HEK293 (cell line): ENCODE results near the gene SLC25A20.
A peak's percentile ranks its signal among the peaks of the same experiment; 100 is the strongest.

Experiments used
- CTCF ChIA-PET: fragments of 350-600 bp; formaldehyde crosslinking; extraction: SDS; loops from one replicate; lab custom pipeline; 2021; ENCODE audit warnings: antibody characterized with exemption; lab: Yijun Ruan, JAX
- POLR2A ChIA-PET: fragments of 300-600 bp; formaldehyde crosslinking; extraction: SDS; loops from one replicate; lab custom pipeline; 2020; ENCODE audit warnings: antibody characterized with exemption, inconsistent platforms; lab: Yijun Ruan, JAX
- H3K27ac ChIP-seq: fragments of 200-500 bp; sonication (Bioruptor generic); 2 replicates; pipeline ENCODE4 v1.5.1; 2014; ENCODE audit warnings: low read depth, low read length, control low read depth, inconsistent platforms; ENCODE audit errors: extremely low read depth
- H3K36me3 ChIP-seq, 2 experiments: fragments of 200-500 bp in 1 of 2; sonication (Bioruptor generic) in 1 of 2; 1 replicate in 1 of 2; 2 replicates in 1 of 2; pipeline ENCODE4 v1.5.1; 2014 to 2017; ENCODE audit warnings: inconsistent platforms in 2 of 2, low read length in 2 of 2; ENCODE audit not compliant: control insufficient read depth in 2 of 2, insufficient read depth in 1 of 2
- H3K4me1 ChIP-seq: fragments of 200-500 bp; sonication (Bioruptor generic); 2 replicates; pipeline ENCODE4 v1.5.1; 2014; ENCODE audit warnings: mild to moderate bottlenecking, low read length, inconsistent platforms; ENCODE audit not compliant: control insufficient read depth, insufficient read depth
- H3K4me3 ChIP-seq: 2 replicates; pipeline ENCODE4 v1.5.1; 2011; ENCODE audit warnings: low read depth, mild to moderate bottlenecking, control low read depth, low read length, moderate library complexity
- H3K9me3 ChIP-seq: fragments of 200-500 bp; sonication (Bioruptor generic); 2 replicates; pipeline ENCODE4 v1.5.1; 2014; ENCODE audit warnings: low read depth, low read length, inconsistent platforms; ENCODE audit not compliant: control insufficient read depth, insufficient read depth
- IKZF3 ChIP-seq: fragments of 450-650 bp; IDR thresholded peaks from 2 replicates; pipeline ENCODE4 v1.5.0; 2018; ENCODE audit warnings: missing biosample characterization, mild to moderate bottlenecking, missing genetic modification characterization, moderate library complexity
- MYNN ChIP-seq: fragments of 450-650 bp; formaldehyde crosslinking; IDR thresholded peaks from 2 replicates; pipeline ENCODE4 v1.5.1; 2016; ENCODE audit warnings: missing biosample characterization, missing genetic modification characterization, borderline replicate concordance
- SCRT1 ChIP-seq: fragments of 450-650 bp; formaldehyde crosslinking; IDR thresholded peaks from 2 replicates; pipeline ENCODE4 v1.5.1; 2016; ENCODE audit warnings: missing biosample characterization, missing genetic modification characterization, borderline replicate concordance
- SCRT2 ChIP-seq: fragments of 450-650 bp; formaldehyde crosslinking; IDR thresholded peaks from 2 replicates; pipeline ENCODE4 v1.5.1; 2016; ENCODE audit warnings: missing biosample characterization, missing genetic modification characterization
- WT1 ChIP-seq: fragments of 450-650 bp; formaldehyde crosslinking; IDR thresholded peaks from 2 replicates; pipeline ENCODE4 v1.5.1; 2016; ENCODE audit warnings: missing biosample characterization, missing genetic modification characterization
- ZBTB17 ChIP-seq: fragments of 450-650 bp; formaldehyde crosslinking; IDR thresholded peaks from 2 replicates; pipeline ENCODE4 v1.5.1; 2016; ENCODE audit warnings: missing biosample characterization, missing genetic modification characterization
- ZNF175 ChIP-seq: fragments of 450-650 bp; formaldehyde crosslinking; IDR thresholded peaks from 2 replicates; pipeline ENCODE4 v1.5.1; 2016; ENCODE audit warnings: missing biosample characterization, missing genetic modification characterization
- ZNF211 ChIP-seq: fragments of 450-650 bp; formaldehyde crosslinking; IDR thresholded peaks from 2 replicates; pipeline ENCODE4 v1.5.1; 2016; ENCODE audit warnings: low read depth, missing biosample characterization, missing genetic modification characterization
- ZNF239 ChIP-seq: fragments of 450-650 bp; formaldehyde crosslinking; IDR thresholded peaks from 2 replicates; pipeline ENCODE4 v1.5.1; 2016; ENCODE audit warnings: missing biosample characterization, missing genetic modification characterization
- ZNF664 ChIP-seq: fragments of 450-650 bp; formaldehyde crosslinking; IDR thresholded peaks from 2 replicates; pipeline ENCODE4 v1.5.1; 2016; ENCODE audit warnings: missing biosample characterization, missing genetic modification characterization
- ZNF785 ChIP-seq: fragments of 450-650 bp; formaldehyde crosslinking; IDR thresholded peaks from 2 replicates; pipeline ENCODE4 v1.5.1; 2016; ENCODE audit warnings: missing biosample characterization, missing genetic modification characterization
- ZNF792 ChIP-seq: fragments of 450-650 bp; formaldehyde crosslinking; IDR thresholded peaks from 2 replicates; pipeline ENCODE4 v1.5.1; 2016; ENCODE audit warnings: missing biosample characterization, missing genetic modification characterization
- ZNF843 ChIP-seq: fragments of 450-650 bp; formaldehyde crosslinking; IDR thresholded peaks from 2 replicates; pipeline ENCODE4 v1.5.1; 2016; ENCODE audit warnings: missing biosample characterization, missing genetic modification characterization
- ZSCAN16 ChIP-seq: fragments of 450-650 bp; formaldehyde crosslinking; IDR thresholded peaks from 2 replicates; pipeline ENCODE4 v1.5.1; 2016; ENCODE audit warnings: missing biosample characterization, missing genetic modification characterization
- TF ChIP-seq, protein P1 (sequence below): fragments of 450-650 bp; formaldehyde crosslinking; conservative IDR thresholded peaks from 2 replicates; pipeline ENCODE4 v1.5.1; 2016; ENCODE audit warnings: low read depth, missing biosample characterization, missing genetic modification characterization

SLC25A20 gene

DNA sequence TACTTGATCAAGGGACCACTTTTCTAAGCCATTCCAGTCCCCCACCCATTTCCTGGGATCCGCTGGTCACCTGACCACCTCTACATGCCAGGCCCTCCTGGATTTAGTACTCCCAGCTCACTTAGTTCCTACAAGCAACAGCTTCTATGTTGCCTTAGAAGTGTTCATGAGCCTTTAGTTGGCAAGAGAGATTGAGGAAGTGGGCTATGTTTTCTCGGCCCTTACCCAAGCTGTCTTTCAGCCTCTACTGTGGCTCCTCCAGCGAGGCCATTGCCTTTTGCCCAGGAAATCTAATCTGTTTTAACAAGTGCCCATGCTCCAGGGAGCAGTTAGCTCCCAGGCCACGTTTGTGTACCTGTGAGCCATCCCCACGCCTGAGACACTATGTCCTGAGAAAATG lies 46.5 kb downstream of the SLC25A20 start:
- H3K4me3 ChIP-seq, result no peak overlapping the region
- no peaks in the 10 kb centered on the region for H3K9me3 ChIP-seq
- no peaks in the 10 kb centered on the region for H3K4me1 ChIP-seq
- peaks cover 0 to 1% of the 10 kb centered on the region in 2 experiments; a peak in 1 of 3 replicates for H3K36me3 ChIP-seq
- ChIA-PET POLR2A (no interaction called here), CTCF (no interaction called here)
- H3K27ac ChIP-seq, result no peak overlapping the region
- TF ChIP-seq IKZF3 (tag by site-specific recombination) (no peak), ZNF785 (tag by site-specific recombination) (no peak), SCRT1 (tag by site-specific recombination) (no peak)
- TF ChIP-seq, protein P1, sequence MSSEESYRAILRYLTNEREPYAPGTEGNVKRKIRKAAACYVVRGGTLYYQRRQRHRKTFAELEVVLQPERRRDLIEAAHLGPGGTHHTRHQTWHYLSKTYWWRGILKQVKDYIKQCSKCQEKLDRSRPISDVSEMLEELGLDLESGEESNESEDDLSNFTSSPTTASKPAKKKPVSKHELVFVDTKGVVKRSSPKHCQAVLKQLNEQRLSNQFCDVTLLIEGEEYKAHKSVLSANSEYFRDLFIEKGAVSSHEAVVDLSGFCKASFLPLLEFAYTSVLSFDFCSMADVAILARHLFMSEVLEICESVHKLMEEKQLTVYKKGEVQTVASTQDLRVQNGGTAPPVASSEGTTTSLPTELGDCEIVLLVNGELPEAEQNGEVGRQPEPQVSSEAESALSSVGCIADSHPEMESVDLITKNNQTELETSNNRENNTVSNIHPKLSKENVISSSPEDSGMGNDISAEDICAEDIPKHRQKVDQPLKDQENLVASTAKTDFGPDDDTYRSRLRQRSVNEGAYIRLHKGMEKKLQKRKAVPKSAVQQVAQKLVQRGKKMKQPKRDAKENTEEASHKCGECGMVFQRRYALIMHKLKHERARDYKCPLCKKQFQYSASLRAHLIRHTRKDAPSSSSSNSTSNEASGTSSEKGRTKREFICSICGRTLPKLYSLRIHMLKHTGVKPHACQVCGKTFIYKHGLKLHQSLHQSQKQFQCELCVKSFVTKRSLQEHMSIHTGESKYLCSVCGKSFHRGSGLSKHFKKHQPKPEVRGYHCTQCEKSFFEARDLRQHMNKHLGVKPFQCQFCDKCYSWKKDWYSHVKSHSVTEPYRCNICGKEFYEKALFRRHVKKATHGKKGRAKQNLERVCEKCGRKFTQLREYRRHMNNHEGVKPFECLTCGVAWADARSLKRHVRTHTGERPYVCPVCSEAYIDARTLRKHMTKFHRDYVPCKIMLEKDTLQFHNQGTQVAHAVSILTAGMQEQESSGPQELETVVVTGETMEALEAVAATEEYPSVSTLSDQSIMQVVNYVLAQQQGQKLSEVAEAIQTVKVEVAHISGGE (tag by site-specific recombination), result no peak

DNA sequence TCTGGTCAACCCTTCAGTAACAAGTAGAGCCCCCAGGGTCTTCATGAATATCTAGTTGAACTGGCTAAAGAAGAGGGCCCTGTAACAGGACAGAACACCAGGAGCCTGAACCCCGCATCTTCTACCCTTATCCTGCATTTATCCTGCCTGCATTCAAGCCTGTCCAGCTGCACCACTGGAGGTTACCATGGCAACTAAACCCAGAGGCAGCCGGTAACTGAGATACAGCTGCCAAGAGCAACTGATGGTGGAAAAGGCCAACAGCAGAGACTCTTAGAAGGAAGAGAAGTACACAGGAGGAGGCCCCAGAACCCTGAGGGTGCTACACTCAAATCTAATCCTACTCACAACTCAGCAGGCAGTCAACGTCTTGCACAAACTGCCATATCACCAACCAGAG lies 47.3 kb downstream of the SLC25A20 start:
- CTCF ChIA-PET, result no interaction called here
- no peak overlapping the region for H3K27ac ChIP-seq
- H3K4me3 ChIP-seq, result no peak overlapping the region
- POLR2A ChIA-PET, result no interaction called here
- H3K9me3 ChIP-seq, result no peaks in the 10 kb centered on the region
- no peaks in the 10 kb centered on the region for H3K4me1 ChIP-seq
- TF ChIP-seq ZNF211 (tag by site-specific recombination) (no peak), ZBTB17 (0 out of 2 replicates have a peak, but pooled peaks have one; percentile 14), ZNF239 (tag by site-specific recombination) (no peak), ZSCAN16 (tag by site-specific recombination) (no peak), ZNF792 (no peak), ZNF785 (tag by site-specific recombination) (no peak), ZNF664 (no peak), MYNN (tag by site-specific recombination) (peak; percentile 62)
- no peaks in the 10 kb centered on the region for H3K36me3 ChIP-seq

DNA sequence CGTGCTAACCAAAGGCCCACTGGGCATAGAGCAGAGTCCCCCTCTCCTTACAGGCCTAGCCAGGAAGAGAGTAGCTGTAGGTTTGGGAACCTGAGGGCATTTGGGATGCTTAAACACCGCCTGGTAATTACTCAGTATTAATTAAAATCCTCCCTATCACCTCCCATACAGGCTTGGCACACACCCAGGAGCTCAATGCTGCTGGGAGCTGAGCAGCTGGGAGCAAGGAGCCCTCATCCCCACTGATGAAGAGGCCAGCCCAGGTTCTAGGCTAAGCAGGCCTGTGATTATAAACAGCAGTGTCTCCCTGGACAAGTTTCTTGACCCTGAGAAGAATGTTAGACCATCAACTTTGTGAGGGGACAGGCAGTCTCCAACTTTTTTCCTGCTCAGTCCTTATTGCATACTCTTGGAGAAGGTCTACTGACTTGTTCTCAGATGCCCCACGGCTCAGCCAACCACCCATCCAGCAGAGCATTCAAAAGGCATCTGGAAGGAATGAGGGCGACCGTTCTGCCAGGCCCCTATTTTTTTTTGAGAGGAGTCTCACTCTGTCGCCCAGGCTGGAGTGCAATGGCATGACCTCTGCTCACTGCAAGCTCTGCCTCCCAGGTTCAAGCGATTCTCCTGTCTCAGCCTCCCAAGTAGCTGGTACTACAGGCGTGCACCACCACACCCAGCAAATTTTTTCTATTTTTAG lies 49.7 kb downstream of the SLC25A20 start:
- Histone ChIP-seq H3K9me3 (no peaks in the 10 kb centered on the region), H3K27ac (no peak overlapping the region), H3K4me3 (no peak overlapping the region), H3K4me1 (no peaks in the 10 kb centered on the region), H3K36me3 (no peaks in the 10 kb centered on the region)
- ChIA-PET POLR2A (no interaction called here), CTCF (no interaction called here)
- TF ChIP-seq WT1 (tag by site-specific recombination) (peak; percentile 53), ZNF175 (no peak), SCRT2 (tag by site-specific recombination) (no peak), ZNF843 (no peak)
